Measurements from ENCODE around the gene SEMA5B.

The SEMA5B gene

GRCh38 chr3:122908251-122908650 lies 119.3 kb downstream of the SEMA5B start:
- H3K4me1 ChIP-seq (ENCODE audit: control insufficient read depth, insufficient read depth, low read length), result no peaks in the 10 kb centered on the region
- no peak overlapping the region for H3K27ac ChIP-seq (ENCODE audit: extremely low read depth, low read depth, low read length)
- ChIA-PET CTCF (no interaction called here), POLR2A (no interaction called here)
- no peaks in the 10 kb centered on the region for H3K36me3 ChIP-seq (ENCODE audit: control insufficient read depth in 2 of 2, insufficient read depth in 1 of 2, low read length in 2 of 2)
- H3K4me3 ChIP-seq (ENCODE audit: low read depth, low read length), result no peak overlapping the region
- H3K9me3 ChIP-seq (ENCODE audit: control insufficient read depth, insufficient read depth, low read depth, low read length), result no peaks in the 10 kb centered on the region
- TF ChIP-seq ZNF146 (tag by site-specific recombination; IDR thresholded peaks at IDR 0.05) (no peak), ZNF426 (tag by site-specific recombination; IDR thresholded peaks at IDR 0.05) (peak; percentile 16; the same call in 1 of the 2 replicates)

GRCh38 chr3:122907471-122907870 lies 120.1 kb downstream of the SEMA5B start:
- H3K36me3 ChIP-seq (ENCODE audit: control insufficient read depth in 2 of 2, insufficient read depth in 1 of 2, low read length in 2 of 2), result no peaks in the 10 kb centered on the region
- no peaks in the 10 kb centered on the region for H3K4me1 ChIP-seq (ENCODE audit: control insufficient read depth, insufficient read depth, low read length)
- H3K4me3 ChIP-seq (ENCODE audit: low read depth, low read length), result no peak overlapping the region
- TF ChIP-seq ZNF501 (tag by site-specific recombination; IDR thresholded peaks at IDR 0.05) (no peak), SALL2 (tag by site-specific recombination; IDR thresholded peaks at IDR 0.05; ENCODE audit: borderline replicate concordance) (no peak), ZNF18 (tag by site-specific recombination; IDR thresholded peaks at IDR 0.05) (no peak), ZNF747 (tag by site-specific recombination; IDR thresholded peaks at IDR 0.05) (no peak), GLIS2 (tag by site-specific recombination; IDR thresholded peaks at IDR 0.05) (no peak), MZF1 (tag by site-specific recombination; IDR thresholded peaks at IDR 0.05; ENCODE audit: borderline replicate concordance) (no peak), ZNF10 (tag by site-specific recombination; IDR thresholded peaks at IDR 0.05) (no peak), REPIN1 (tag by site-specific recombination; IDR thresholded peaks at IDR 0.05; ENCODE audit: low read depth) (no peak), ZBTB44 (tag by site-specific recombination; IDR thresholded peaks at IDR 0.05) (no peak), TCF7L2 (IDR thresholded peaks at IDR 0.05; ENCODE audit: borderline replicate concordance, low read depth, low read length) (no peak), GLIS1 (tag by site-specific recombination; IDR thresholded peaks at IDR 0.05) (no peak), ZNF133 (tag by site-specific recombination; IDR thresholded peaks at IDR 0.05) (no peak), ZNF777 (tag by site-specific recombination; IDR thresholded peaks at IDR 0.05; ENCODE audit: borderline replicate concordance) (no peak)
- TF ChIP-seq, protein P1, sequence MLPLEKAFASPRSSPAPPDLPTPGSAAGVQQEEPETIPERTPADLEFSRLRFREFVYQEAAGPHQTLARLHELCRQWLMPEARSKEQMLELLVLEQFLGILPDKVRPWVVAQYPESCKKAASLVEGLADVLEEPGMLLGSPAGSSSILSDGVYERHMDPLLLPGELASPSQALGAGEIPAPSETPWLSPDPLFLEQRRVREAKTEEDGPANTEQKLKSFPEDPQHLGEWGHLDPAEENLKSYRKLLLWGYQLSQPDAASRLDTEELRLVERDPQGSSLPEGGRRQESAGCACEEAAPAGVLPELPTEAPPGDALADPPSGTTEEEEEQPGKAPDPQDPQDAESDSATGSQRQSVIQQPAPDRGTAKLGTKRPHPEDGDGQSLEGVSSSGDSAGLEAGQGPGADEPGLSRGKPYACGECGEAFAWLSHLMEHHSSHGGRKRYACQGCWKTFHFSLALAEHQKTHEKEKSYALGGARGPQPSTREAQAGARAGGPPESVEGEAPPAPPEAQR (tag by site-specific recombination; IDR thresholded peaks at IDR 0.05), result no peak
- TF ChIP-seq, protein P2, sequence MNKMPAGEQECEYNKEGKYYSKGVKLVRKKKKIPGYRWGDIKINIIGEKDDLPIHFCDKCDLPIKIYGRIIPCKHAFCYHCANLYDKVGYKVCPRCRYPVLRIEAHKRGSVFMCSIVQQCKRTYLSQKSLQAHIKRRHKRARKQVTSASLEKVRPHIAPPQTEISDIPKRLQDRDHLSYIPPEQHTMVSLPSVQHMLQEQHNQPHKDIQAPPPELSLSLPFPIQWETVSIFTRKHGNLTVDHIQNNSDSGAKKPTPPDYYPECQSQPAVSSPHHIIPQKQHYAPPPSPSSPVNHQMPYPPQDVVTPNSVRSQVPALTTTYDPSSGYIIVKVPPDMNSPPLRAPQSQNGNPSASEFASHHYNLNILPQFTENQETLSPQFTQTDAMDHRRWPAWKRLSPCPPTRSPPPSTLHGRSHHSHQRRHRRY (tag by site-specific recombination; IDR thresholded peaks at IDR 0.05), result no peak
- no peaks in the 10 kb centered on the region for H3K9me3 ChIP-seq (ENCODE audit: control insufficient read depth, insufficient read depth, low read depth, low read length)
- ChIA-PET POLR2A (no interaction called here), CTCF (no interaction called here)
- H3K27ac ChIP-seq (ENCODE audit: extremely low read depth, low read depth, low read length), result no peak overlapping the region

- CTCF ChIA-PET, result interaction anchor here (0.7 kb wide), 2 partner anchors 20 to 305 kb away, joined by 3 to 5 read pairs; no protein-coding TSS in a partner anchor
- POLR2A ChIA-PET, result no interaction called here
- TF ChIP-seq, protein P3, sequence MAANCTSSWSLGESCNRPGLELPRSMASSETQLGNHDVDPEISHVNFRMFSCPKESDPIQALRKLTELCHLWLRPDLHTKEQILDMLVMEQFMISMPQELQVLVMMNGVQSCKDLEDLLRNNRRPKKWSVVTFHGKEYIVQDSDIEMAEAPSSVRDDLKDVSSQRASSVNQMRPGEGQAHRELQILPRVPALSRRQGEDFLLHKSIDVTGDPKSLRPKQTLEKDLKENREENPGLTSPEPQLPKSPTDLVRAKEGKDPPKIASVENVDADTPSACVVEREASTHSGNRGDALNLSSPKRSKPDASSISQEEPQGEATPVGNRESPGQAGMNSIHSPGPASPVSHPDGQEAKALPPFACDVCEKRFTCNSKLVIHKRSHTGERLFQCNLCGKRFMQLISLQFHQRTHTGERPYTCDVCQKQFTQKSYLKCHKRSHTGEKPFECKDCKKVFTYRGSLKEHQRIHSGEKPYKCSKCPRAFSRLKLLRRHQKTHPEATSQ (tag by site-specific recombination; IDR thresholded peaks at IDR 0.05), result no peak
- TF ChIP-seq ZNF146 (tag by site-specific recombination; IDR thresholded peaks at IDR 0.05) (no peak), REST (tag by site-specific recombination; IDR thresholded peaks at IDR 0.05) (no peak), ZNF391 (tag by site-specific recombination; IDR thresholded peaks at IDR 0.05; ENCODE audit: borderline replicate concordance, low read depth) (no peak), ZNF223 (tag by site-specific recombination; IDR thresholded peaks at IDR 0.05) (no peak), FEZF1 (tag by site-specific recombination; IDR thresholded peaks at IDR 0.05) (no peak)
Observed at GRCh38 chr3:122903171-122903570, 124.4 kb downstream of the SEMA5B start.

More at GRCh38 chr3:122903171-122903570, 124.4 kb downstream of the SEMA5B start:
- H3K36me3 ChIP-seq (ENCODE audit: control insufficient read depth in 2 of 2, insufficient read depth in 1 of 2, low read length in 2 of 2), result no peaks in the 10 kb centered on the region
- no peak overlapping the region for H3K27ac ChIP-seq (ENCODE audit: extremely low read depth, low read depth, low read length)
- H3K4me1 ChIP-seq (ENCODE audit: control insufficient read depth, insufficient read depth, low read length), result no peaks in the 10 kb centered on the region
- H3K4me3 ChIP-seq (ENCODE audit: low read depth, low read length), result no peak overlapping the region
- no peaks in the 10 kb centered on the region for H3K9me3 ChIP-seq (ENCODE audit: control insufficient read depth, insufficient read depth, low read depth, low read length)

All from HEK293 (cell line).